ENCODE measurements around the gene TPRKB. TPM values are rescaled to one million over a fixed set of nuclear protein-coding genes. Genes with fewer than 3 reads are reported as not detected.
A peak's percentile ranks its signal among the peaks of the same experiment; 100 is the strongest.
"Not testable (repeated sequence)": the region's sequence is repeated elsewhere in the genome, so short reads cannot be mapped to it uniquely, and the experiment has no call there.

The TPRKB gene
- total and polyA plus RNA-seq, 9 of the 15 experiments (the other 6 are each of a cell fraction or from before 2014, with no cell fraction given): 55.6 to 250 (median 112) TPM

- TF ChIP-seq MTA3 (IDR thresholded peaks at IDR 0.05; ENCODE audit: borderline replicate concordance) (no peak), ZNF507 (tag; conservative IDR thresholded peaks at IDR 0.05) (no peak), DPF2 (IDR thresholded peaks at IDR 0.05) (no peak)
These were observed 35.0 kb downstream of the TPRKB start (continued) for GRCh38 chr2:73701968-73702665.

- H3K79me2 ChIP-seq (ENCODE audit: control insufficient read depth, insufficient read depth, low read length); intact Hi-C loops (cut with micrococcal nuclease); H3K27me3 ChIP-seq (ENCODE audit: control insufficient read depth in 2 of 2, insufficient read depth in 2 of 2, low read length in 2 of 2); H3K9me3 ChIP-seq (replicated peaks; ENCODE audit: control insufficient read depth, insufficient read depth, low read depth, low read length); H3K27ac ChIP-seq (ENCODE audit: extremely low read depth, low read depth, low read length); DNase-seq (ENCODE audit: extremely low read depth in 1 of 4, low spot score in 3 of 4); H3K4me3 ChIP-seq; POLR2A ChIA-PET; BruUV-seq (replicated peaks); FAIRE-seq; H4K20me1 ChIP-seq (replicated peaks; ENCODE audit: control insufficient read depth, insufficient read depth, low read length); H3K36me3 ChIP-seq (ENCODE audit: control insufficient read depth, insufficient read depth, low read length); H3K9me1 ChIP-seq (ENCODE audit: control insufficient read depth, insufficient read depth, low read length); H3K9ac ChIP-seq (ENCODE audit: insufficient read depth in 1 of 2, low read depth in 2 of 2, low read length in 2 of 2); CTCF ChIA-PET (ENCODE audit: low intra/inter-chr PET ratio); ATAC-seq: not testable (repeated sequence)
- in situ Hi-C loops (cut with MboI): loop anchor here (5.0 kb wide), 1 partner anchor 59 kb away; the partner anchor contains the start of gene NAT8
- peaks cover 8 to 14% of the 10 kb centered on the region in 2 experiments; a peak in 4 of 5 replicates for H3K4me1 ChIP-seq (replicated peaks in 1 of 2; ENCODE audit: control insufficient read depth in 2 of 2, insufficient read depth in 2 of 2, low read length in 2 of 2)
- WGBS (ENCODE audit: insufficient coverage, low coverage, missing lambda C conversion rate): 25% methylated on average over 1 of the region's 3 CpGs
- TF ChIP-seq BCOR (IDR thresholded peaks at IDR 0.05) (peak; percentile 92), KDM1A (IDR thresholded peaks at IDR 0.05) (peak; percentile 40 to 63; a peak in 2 of 4 replicates), SMARCA5 (IDR thresholded peaks at IDR 0.05) (peak; percentile 69; the same call in 1 of the 2 replicates), RBM25 (IDR thresholded peaks at IDR 0.05; ENCODE audit: low read depth, low read length, severe bottlenecking) (peak; percentile 84), BRD9 (IDR thresholded peaks at IDR 0.05; ENCODE audit: low read depth, partially characterized antibody) (peak; percentile 42), NRF1 (conservative IDR thresholded peaks at IDR 0.05 in 1 of 2, IDR thresholded peaks at IDR 0.05 in 1 of 2) (0 out of 4 replicates have a peak, but pooled peaks of 1 of the 2 experiments have one; percentile 6), ZFP36 (IDR thresholded peaks at IDR 0.05; ENCODE audit: low read depth, low read length, partially characterized antibody) (peak; percentile 23), HDAC2 (IDR thresholded peaks at IDR 0.05) (0 out of 2 replicates have a peak, but pooled peaks have one; percentile 82)
- TF ChIP-seq, protein P1, sequence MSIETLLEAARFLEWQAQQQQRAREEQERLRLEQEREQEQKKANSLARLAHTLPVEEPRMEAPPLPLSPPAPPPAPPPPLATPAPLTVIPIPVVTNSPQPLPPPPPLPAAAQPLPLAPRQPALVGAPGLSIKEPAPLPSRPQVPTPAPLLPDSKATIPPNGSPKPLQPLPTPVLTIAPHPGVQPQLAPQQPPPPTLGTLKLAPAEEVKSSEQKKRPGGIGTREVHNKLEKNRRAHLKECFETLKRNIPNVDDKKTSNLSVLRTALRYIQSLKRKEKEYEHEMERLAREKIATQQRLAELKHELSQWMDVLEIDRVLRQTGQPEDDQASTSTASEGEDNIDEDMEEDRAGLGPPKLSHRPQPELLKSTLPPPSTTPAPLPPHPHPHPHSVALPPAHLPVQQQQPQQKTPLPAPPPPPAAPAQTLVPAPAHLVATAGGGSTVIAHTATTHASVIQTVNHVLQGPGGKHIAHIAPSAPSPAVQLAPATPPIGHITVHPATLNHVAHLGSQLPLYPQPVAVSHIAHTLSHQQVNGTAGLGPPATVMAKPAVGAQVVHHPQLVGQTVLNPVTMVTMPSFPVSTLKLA (conservative IDR thresholded peaks at IDR 0.05): peak in 1 of 2 experiments; percentile 26; a peak in 1 of 4 replicates
- 0 out of 2 replicates have a peak overlapping the region, but pooled peaks have one; percentile 17 for H3K4me2 ChIP-seq (ENCODE audit: insufficient read depth, low read length)
- H2AFZ ChIP-seq (ENCODE audit: low read depth, low read length): peak overlapping the region; percentile 92
These were observed 35.7 kb downstream of the TPRKB start for GRCh38 chr2:73701448-73701765.

Measured in K562 (cell line).